H9 (cell line): Measurements from ENCODE around the gene ZSWIM9. TPM values are rescaled to one million over a fixed set of nuclear protein-coding genes. Genes with fewer than 3 reads are reported as not detected.

ENCODE experiments used
- DNase-seq: peaks from one replicate; pipeline ENCODE4 v3.0.0-alpha.2; 2017
- H2AFZ ChIP-seq: one replicate; pipeline ENCODE4 v1.6.1; 2013; ENCODE audit warnings: mild to moderate bottlenecking, low read length, control low read depth, moderate library complexity
- H2AK5ac ChIP-seq: 2 replicates; pipeline ENCODE4 v1.6.1; 2013; ENCODE audit warnings: low read length, control low read depth, mixed read lengths; ENCODE audit not compliant: insufficient read length
- H2BK120ac ChIP-seq: one replicate; pipeline ENCODE4 v1.6.1; 2013; ENCODE audit warnings: low read depth, mild to moderate bottlenecking, low read length, control low read depth, inconsistent platforms; ENCODE audit not compliant: poor library complexity, severe bottlenecking
- H2BK12ac ChIP-seq: 2 replicates; pipeline ENCODE4 v1.6.1; 2013; ENCODE audit warnings: low read length, control low read depth, mixed read lengths, low read depth; ENCODE audit not compliant: insufficient read length
- H2BK15ac ChIP-seq: 2 replicates; pipeline ENCODE4 v1.6.1; 2013; ENCODE audit warnings: low read depth, low read length, control low read depth
- H2BK20ac ChIP-seq: one replicate; pipeline ENCODE4 v1.6.1; 2013; ENCODE audit warnings: low read depth, mild to moderate bottlenecking, low read length, control low read depth, inconsistent platforms; ENCODE audit not compliant: poor library complexity, severe bottlenecking
- H2BK5ac ChIP-seq: 2 replicates; pipeline ENCODE4 v1.6.1; 2013; ENCODE audit warnings: low read length, control low read depth, mixed read lengths; ENCODE audit not compliant: insufficient read length
- H3K14ac ChIP-seq: 2 replicates; pipeline ENCODE4 v1.6.1; 2013; ENCODE audit warnings: low read length, control low read depth; ENCODE audit not compliant: insufficient read depth
- H3K18ac ChIP-seq: 2 replicates; pipeline ENCODE4 v1.6.1; 2013; ENCODE audit warnings: low read depth, mild to moderate bottlenecking, mixed read lengths, low read length, control low read depth; ENCODE audit not compliant: insufficient read length
- H3K23ac ChIP-seq: 2 replicates; pipeline ENCODE4 v1.6.1; 2013; ENCODE audit warnings: low read length, control low read depth, mixed read lengths, low read depth; ENCODE audit not compliant: insufficient read length
- H3K23me2 ChIP-seq: 2 replicates; pipeline ENCODE4 v1.6.1; 2013; ENCODE audit warnings: low read depth, mild to moderate bottlenecking, mixed read lengths, low read length, control low read depth; ENCODE audit not compliant: insufficient read length, poor library complexity, severe bottlenecking
- H3K27ac ChIP-seq: 2 replicates; pipeline ENCODE4 v1.5.1; 2013; ENCODE audit warnings: low read length, control low read depth, mixed read lengths, low read depth; ENCODE audit not compliant: insufficient read length
- H3K27me3 ChIP-seq: 2 replicates; pipeline ENCODE4 v1.6.1; 2013; ENCODE audit warnings: low read length, control low read depth, inconsistent platforms; ENCODE audit not compliant: insufficient read depth
- H3K4ac ChIP-seq: 2 replicates; pipeline ENCODE4 v1.6.1; 2013; ENCODE audit warnings: low read depth, mild to moderate bottlenecking, control low read depth, inconsistent platforms, low read length, moderate library complexity
- H3K4me1 ChIP-seq: 2 replicates; pipeline ENCODE4 v1.6.1; 2013; ENCODE audit warnings: low read length, control low read depth, inconsistent platforms; ENCODE audit not compliant: insufficient read depth
- H3K4me2 ChIP-seq: 2 replicates; pipeline ENCODE4 v1.6.1; 2013; ENCODE audit warnings: low read length, control low read depth, mixed read lengths; ENCODE audit not compliant: insufficient read length, insufficient read depth
- H3K56ac ChIP-seq: 2 replicates; pipeline ENCODE4 v1.6.1; 2013; ENCODE audit warnings: low read depth, mild to moderate bottlenecking, mixed read lengths, low read length, control low read depth; ENCODE audit not compliant: insufficient read length
- H3K79me1 ChIP-seq: 2 replicates; pipeline ENCODE4 v1.6.1; 2013; ENCODE audit warnings: low read depth, mild to moderate bottlenecking, moderate library complexity, low read length, control low read depth, inconsistent platforms; ENCODE audit not compliant: insufficient read depth, poor library complexity, severe bottlenecking
- H3K79me2 ChIP-seq: 2 replicates; pipeline ENCODE4 v1.6.1; 2013; ENCODE audit warnings: low read length, control low read depth, inconsistent platforms; ENCODE audit not compliant: insufficient read depth
- H3K9ac ChIP-seq: 2 replicates; pipeline ENCODE4 v1.6.1; 2013; ENCODE audit warnings: low read length, control low read depth, mixed read lengths; ENCODE audit not compliant: insufficient read length; ENCODE audit errors: extremely low read depth
- H3K9me3 ChIP-seq: one replicate; pipeline ENCODE4 v1.6.1; 2013; ENCODE audit warnings: low read depth, low read length, inconsistent platforms; ENCODE audit not compliant: control insufficient read depth
- H3T11ph ChIP-seq: one replicate; pipeline ENCODE4 v1.6.1; 2013; ENCODE audit warnings: mild to moderate bottlenecking, low read length, control low read depth, inconsistent platforms
- H4K20me1 ChIP-seq: one replicate; pipeline ENCODE4 v1.6.1; 2013; ENCODE audit not compliant: control insufficient read depth, insufficient read length, insufficient read depth
- H4K5ac ChIP-seq: 2 replicates; pipeline ENCODE4 v1.6.1; 2013; ENCODE audit warnings: low read depth, mild to moderate bottlenecking, mixed read lengths, low read length, control low read depth; ENCODE audit not compliant: insufficient read length
- H4K8ac ChIP-seq: replicated peaks from 2 replicates; pipeline ENCODE4 v1.6.1; 2013; ENCODE audit warnings: low read length, control low read depth, mixed read lengths, low read depth; ENCODE audit not compliant: insufficient read length
- H4K91ac ChIP-seq: 2 replicates; pipeline ENCODE4 v1.6.1; 2013; ENCODE audit warnings: low read depth, mild to moderate bottlenecking, moderate library complexity, mixed read lengths, low read length, control low read depth; ENCODE audit not compliant: insufficient read length
- H3K27ac Mint-ChIP-seq, 3 experiments: 2 replicates in 2 of 3; 3 replicates in 1 of 3; pipeline ENCODE4 v1.8.0; 2020 to 2021; ENCODE audit warnings: mixed read lengths in 3 of 3, mild to moderate bottlenecking in 1 of 3, moderate library complexity in 1 of 3
- H3K27me3 Mint-ChIP-seq: 2 replicates; pipeline ENCODE4 v1.8.0; 2021; ENCODE audit warnings: low read depth, mild to moderate bottlenecking, moderate library complexity, mixed read lengths
- H3K36me3 Mint-ChIP-seq, 3 experiments: 2 replicates in 2 of 3; 3 replicates in 1 of 3; pipeline ENCODE4 v1.8.0; 2020 to 2021; ENCODE audit warnings: low read depth in 3 of 3, mixed read lengths in 3 of 3; ENCODE audit not compliant: insufficient read depth in 1 of 3
- H3K4me1 Mint-ChIP-seq, 2 experiments: 2 replicates each; pipeline ENCODE4 v1.8.0; 2020; ENCODE audit warnings: mixed read lengths in 2 of 2
- H3K4me3 Mint-ChIP-seq, 2 experiments: 2 replicates in 1 of 2; 3 replicates in 1 of 2; pipeline ENCODE4 v1.8.0; 2020 to 2021; ENCODE audit warnings: mild to moderate bottlenecking in 2 of 2, mixed read lengths in 2 of 2, moderate library complexity in 1 of 2
- H3K9me3 Mint-ChIP-seq, 2 experiments: 2 replicates in 1 of 2; 3 replicates in 1 of 2; pipeline ENCODE4 v1.8.0; 2020; ENCODE audit warnings: mild to moderate bottlenecking in 2 of 2, mixed read lengths in 2 of 2, moderate library complexity in 1 of 2
- WGBS: extraction: QIAGEN DNeasy Blood & Tissue Kit; methylation state at CpG from one replicate; pipeline ENCODE4 v1.1.7; 2013; ENCODE audit warnings: missing lambda C conversion rate, low lambda C conversion rate, mixed read lengths; ENCODE audit not compliant: insufficient read length; ENCODE audit errors: extremely low coverage; 5-methylcytosine and 5-hydroxymethylcytosine counted together
- total RNA-seq: library from RNA; stranded (reverse); gene quantifications from 2 replicates; pipeline ENCODE4 v1.2.1, GENCODE V29; 2021
- TF ChIP-seq, protein P1 (sequence below): fragments of 200-600 bp; sonication (generic); conservative IDR thresholded peaks from 3 replicates; pipeline ENCODE4 v1.8.0; 2021; ENCODE audit warnings: antibody characterized with exemption, mild to moderate bottlenecking

The ZSWIM9 gene
- total RNA-seq, 1 experiment from 2014 or later: 8.9 TPM

GRCh38 chr19:48175578-48175977 is 5.1 kb downstream of the ZSWIM9 start:
- no peaks in the 10 kb centered on the region for H3K27me3 Mint-ChIP-seq
- H3K79me1 ChIP-seq: no peaks in the 10 kb centered on the region
- no peak overlapping the region for H3K9ac ChIP-seq
- H3K4me1 Mint-ChIP-seq: peaks cover 7% of the 10 kb centered on the region in 2 experiments
- no peak overlapping the region for H3K14ac ChIP-seq
- no peaks in the 10 kb centered on the region for H3K9me3 ChIP-seq
- no peaks in the 10 kb centered on the region for H4K20me1 ChIP-seq
- no peak overlapping the region for H2BK5ac ChIP-seq
- no peak overlapping the region for H2BK120ac ChIP-seq
- no peak overlapping the region for H3T11ph ChIP-seq
- no peak overlapping the region for H3K18ac ChIP-seq
- no peak overlapping the region for H3K27ac ChIP-seq
- no peak overlapping the region for H2BK15ac ChIP-seq
- WGBS: no CpG with 5 or more reads among the region's 10 CpGs
- H3K27ac Mint-ChIP-seq: peak overlapping the region in 1 of 3 experiments; percentile 3; a peak in 2 of 7 replicates
- H3K4me1 ChIP-seq: no peaks in the 10 kb centered on the region
- H2BK12ac ChIP-seq: no peak overlapping the region
- H3K4ac ChIP-seq: no peak overlapping the region
- H3K36me3 Mint-ChIP-seq: peaks cover 40 to 68% (median 59%) of the 10 kb centered on the region in 3 experiments
- no peak overlapping the region for H4K8ac ChIP-seq
- no peak overlapping the region for H2BK20ac ChIP-seq
- no peaks in the 10 kb centered on the region for H3K27me3 ChIP-seq
- H3K23me2 ChIP-seq: peaks cover 7% of the 10 kb centered on the region
- H3K23ac ChIP-seq: no peak overlapping the region
- H3K79me2 ChIP-seq: no peaks in the 10 kb centered on the region
- peaks cover 4 to 5% of the 10 kb centered on the region in 2 experiments; a peak in 4 of 5 replicates for H3K9me3 Mint-ChIP-seq
- no peak for DNase-seq
- H3K4me3 Mint-ChIP-seq: no peak overlapping the region
- no peak overlapping the region for H4K5ac ChIP-seq
- TF ChIP-seq, protein P1, sequence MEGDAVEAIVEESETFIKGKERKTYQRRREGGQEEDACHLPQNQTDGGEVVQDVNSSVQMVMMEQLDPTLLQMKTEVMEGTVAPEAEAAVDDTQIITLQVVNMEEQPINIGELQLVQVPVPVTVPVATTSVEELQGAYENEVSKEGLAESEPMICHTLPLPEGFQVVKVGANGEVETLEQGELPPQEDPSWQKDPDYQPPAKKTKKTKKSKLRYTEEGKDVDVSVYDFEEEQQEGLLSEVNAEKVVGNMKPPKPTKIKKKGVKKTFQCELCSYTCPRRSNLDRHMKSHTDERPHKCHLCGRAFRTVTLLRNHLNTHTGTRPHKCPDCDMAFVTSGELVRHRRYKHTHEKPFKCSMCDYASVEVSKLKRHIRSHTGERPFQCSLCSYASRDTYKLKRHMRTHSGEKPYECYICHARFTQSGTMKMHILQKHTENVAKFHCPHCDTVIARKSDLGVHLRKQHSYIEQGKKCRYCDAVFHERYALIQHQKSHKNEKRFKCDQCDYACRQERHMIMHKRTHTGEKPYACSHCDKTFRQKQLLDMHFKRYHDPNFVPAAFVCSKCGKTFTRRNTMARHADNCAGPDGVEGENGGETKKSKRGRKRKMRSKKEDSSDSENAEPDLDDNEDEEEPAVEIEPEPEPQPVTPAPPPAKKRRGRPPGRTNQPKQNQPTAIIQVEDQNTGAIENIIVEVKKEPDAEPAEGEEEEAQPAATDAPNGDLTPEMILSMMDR: no peak
- no peak overlapping the region for H2AFZ ChIP-seq
- H4K91ac ChIP-seq: no peak overlapping the region
- H3K56ac ChIP-seq: no peak overlapping the region
- no peak overlapping the region for H2AK5ac ChIP-seq
- H3K4me2 ChIP-seq: no peak overlapping the region
